NCI-H1694 (cell line): ENCODE data around the gene CDKN1C.

Experiments used
- DNase-seq: peaks from one replicate; lab custom pipeline; 2025; lab: John Stamatoyannopoulos, UW

The CDKN1C gene

GRCh38 chr11:2846470-2846869, 39.1 kb downstream of the CDKN1C start:
- DNase-seq: no peak

DNA sequence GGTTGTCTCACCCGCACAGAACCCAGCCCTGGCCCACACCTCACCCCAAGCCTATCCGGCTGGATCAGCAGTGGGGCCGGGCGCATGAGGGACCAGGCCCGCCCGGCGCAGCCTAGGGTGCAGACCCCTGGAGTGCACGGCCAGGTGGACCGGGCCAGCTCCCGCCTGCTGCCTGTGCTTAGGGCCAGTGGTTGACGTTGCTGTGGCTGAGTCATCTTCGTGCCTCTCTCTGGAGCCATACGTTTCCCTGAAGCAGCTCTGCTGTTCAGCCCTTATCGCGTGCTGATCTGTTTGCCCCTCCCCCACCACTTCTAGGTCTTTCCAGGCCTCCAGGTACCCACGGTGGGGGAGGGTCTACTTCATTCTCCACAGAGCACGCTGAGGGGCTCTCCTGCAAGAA, 39.5 kb downstream of the CDKN1C start:
- no peak for DNase-seq

GRCh38 chr11:2844996-2845395, 40.6 kb downstream of the CDKN1C start:
- no peak for DNase-seq

DNA sequence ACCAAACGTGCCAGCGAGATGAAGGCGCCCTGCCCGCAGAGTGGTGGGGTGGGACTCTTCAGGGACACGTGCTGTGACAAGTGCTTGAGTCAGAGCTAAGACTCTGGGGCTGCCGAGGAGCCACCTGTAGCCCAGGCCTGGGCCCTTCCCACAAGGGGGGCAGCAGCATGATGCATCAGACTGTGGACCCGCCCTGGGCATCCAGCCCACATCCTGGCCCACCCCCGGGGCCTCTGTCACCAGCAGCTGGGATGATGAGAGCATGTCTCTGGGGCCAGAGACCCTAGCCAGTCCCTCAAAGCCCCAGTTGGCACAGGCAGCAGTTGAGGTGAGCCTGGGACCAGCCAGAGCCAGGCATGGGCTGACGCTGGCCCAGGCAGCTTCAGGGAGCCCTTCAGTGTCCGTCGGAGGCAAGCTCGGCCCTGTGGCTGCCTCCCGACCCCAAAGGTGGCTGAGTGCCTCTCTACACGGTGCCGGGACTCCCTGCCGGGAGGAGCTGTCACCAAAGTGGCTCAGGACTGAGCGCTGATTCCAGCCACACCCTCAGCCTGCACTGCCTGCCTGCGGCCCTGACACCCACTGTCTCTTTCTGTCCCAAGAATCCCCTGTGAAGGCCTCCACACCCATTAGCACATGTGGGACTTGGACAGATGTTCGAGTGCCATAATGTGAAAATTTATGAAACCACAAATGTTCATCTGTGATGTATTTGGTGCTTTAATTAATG, 41.3 kb downstream of the CDKN1C start:
- DNase-seq: no peak

- DNase-seq: no peak
These were observed 42.0 kb downstream of the CDKN1C start for GRCh38 chr11:2843551-2843950.

DNA sequence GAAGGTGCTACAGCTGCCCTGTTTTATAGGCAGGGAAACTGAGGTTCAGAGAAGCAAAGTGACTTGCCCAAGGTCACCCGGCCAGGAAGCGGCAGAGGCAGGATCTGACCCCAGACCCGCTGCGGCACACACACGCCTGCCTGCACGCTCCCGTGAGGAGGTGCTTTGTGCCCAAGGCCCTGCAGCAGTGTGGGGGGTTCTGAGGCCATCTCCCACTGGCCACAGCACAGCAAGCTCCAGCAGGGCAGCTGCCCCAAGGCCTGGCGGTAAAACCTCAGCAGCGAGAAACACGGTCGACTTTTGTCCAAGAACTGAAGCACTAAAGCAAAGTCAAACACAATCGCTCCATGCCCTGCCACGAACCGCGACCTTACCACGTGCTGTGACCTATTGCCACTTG, 42.7 kb downstream of the CDKN1C start:
- no peak for DNase-seq

GRCh38 chr11:2841411-2842190, 44.0 kb downstream of the CDKN1C start:
- no peak for DNase-seq

DNA sequence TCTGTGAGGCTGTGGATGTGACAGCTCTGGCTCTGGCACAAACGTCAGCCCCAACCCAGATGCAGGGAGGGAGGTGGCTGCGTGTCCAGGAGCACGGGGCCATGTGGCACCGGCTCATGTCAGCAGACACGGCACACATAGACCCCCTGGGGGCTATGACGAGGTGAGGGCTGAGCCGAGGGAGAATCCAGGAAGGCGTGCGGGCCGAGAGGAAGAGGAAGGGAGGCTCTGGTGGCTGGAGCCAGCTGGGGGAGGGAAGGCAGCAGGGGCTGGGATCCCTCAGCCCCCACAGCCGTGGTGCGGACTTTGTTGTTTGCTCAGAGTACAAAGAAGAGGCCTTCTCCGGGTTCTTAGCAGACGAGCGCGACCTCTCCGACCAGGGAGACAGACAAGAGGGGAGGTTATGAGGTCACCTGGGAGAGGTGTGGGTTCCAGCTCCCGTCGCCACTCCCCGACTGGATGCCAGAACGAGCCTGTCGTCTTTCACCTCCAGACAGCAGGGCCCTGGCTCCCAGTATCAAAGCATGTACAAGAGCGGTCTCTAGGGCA, 46.1 kb downstream of the CDKN1C start:
- no peak for DNase-seq

- no peak for DNase-seq
These were observed 46.8 kb downstream of the CDKN1C start for GRCh38 chr11:2838676-2839294.

- no peak for DNase-seq
These were observed 47.5 kb downstream of the CDKN1C start for GRCh38 chr11:2838091-2838490.

DNA sequence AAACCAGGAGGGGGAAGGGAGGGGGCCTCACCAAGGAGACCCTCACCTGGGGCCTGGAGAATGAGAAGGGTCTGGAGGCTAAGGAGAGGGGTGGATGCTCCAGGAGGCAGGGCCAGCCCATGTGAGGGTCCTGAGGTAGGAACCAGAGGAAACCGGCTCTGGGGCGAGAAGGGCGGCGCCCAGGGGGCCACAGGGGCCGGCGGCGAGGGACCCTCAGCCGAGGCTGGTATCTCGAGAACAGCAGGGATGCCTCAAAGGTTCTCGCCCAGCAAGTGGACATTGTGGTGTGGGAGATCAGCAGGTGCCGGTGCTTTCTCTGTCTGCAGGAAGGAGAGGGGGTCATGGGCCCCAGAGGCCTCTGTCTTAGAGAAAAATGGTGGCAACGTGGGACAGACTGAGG, 47.9 kb downstream of the CDKN1C start:
- DNase-seq: no peak

DNA sequence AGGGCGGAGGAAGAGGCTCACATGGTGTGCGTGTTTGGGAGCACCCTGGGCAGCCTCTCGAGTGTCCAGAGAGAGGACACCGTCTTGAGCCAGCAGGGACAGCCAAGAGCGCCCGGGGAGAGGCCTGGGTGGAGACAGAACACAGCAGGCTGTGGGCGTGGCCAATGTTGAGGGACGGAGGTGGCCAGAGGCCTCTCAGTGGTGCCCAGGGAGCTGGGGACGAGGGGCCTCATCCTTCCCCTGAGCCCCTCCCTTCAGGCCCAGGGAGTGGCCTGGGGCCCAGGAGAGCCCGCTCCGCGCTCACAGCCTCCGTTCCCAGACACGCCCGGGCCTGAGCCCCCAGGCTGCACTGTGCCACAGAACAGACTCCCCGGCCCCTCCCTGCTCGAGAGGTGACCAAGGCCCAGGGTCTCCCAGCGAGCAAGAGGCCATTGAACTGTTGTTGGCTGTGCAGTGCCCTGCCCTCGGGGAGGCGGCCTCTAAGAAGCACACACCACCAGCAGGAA, 48.4 kb downstream of the CDKN1C start:
- no peak for DNase-seq

- no peak for DNase-seq
These were observed 49.1 kb downstream of the CDKN1C start for GRCh38 chr11:2836315-2837095.

DNA sequence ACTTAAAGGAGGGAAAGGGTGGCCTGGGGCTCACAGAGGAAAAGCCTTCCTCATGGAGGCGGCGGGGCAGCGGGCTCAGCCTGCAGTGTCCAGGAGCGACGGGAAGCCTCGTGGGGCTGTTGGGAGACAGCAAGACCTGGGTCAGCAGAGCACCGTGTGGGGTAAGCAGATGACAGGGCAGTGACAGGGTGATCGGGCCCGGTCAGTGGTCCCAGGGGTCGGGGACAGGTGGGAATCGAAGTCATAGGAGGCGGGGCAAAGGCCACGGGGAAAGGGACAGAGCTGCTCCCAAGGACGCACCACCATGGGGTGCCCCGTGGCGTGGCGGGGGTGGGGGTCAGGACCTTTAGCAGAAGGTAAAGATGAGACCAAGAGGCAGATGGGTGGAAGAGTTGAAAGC, 49.8 kb downstream of the CDKN1C start:
- DNase-seq: no peak

DNA sequence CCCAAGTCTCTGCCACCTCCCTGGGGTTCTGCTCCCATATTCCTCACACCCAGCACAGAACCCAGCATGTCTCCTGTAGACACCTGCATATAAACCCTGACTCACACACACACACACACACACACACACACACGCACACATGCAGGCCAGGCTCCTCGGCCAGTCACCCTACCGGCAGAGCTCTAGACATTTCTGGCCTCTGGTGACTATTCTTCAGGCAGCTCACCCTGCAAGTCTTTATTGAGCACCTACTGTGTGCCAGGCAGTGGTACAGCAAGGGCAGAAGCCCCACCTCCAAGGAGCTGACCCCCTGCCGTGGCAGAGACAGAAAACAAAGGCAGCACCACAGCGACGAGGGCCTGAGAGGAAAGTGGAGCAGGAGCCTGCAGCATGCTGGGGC, 50.3 kb downstream of the CDKN1C start:
- DNase-seq: no peak

DNA sequence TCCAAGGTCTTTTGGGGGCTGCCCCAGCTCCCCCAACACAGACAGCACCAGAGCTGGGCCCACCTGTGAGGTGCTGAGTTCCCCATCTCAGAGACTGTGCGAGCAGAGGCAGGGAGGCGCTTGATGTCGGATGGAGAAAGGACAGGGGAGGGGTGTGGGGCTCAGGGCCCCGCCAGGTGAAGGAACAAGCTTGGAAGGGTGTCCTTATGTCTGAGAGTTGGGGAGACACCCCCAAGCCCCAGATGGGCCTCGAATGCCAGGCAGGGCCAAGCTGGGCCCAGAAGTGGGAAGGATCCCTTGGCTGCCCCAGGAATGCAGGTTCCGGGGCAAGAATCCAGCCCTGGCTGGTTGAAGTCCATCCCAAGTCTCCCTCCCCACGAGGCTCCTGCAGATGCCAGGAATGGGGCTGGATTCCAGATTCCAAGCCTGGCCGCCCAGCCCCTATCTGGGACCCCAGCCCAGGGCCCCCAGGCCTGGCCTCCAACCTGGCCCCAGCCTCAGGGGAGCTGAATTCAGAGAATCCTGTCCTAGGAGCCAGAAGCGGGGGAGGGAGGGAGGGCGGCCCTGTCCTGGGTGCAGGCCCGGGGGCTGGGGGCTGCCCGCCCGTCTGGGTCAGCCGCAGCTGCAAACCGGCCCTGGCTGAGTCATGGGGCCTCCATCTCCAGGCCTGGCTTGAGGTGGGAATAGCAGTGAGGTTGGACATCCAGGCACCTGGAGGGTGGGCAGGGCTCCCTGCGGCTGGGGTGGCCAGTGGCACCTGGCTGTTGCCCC, 50.9 kb downstream of the CDKN1C start:
- no peak for DNase-seq

DNA sequence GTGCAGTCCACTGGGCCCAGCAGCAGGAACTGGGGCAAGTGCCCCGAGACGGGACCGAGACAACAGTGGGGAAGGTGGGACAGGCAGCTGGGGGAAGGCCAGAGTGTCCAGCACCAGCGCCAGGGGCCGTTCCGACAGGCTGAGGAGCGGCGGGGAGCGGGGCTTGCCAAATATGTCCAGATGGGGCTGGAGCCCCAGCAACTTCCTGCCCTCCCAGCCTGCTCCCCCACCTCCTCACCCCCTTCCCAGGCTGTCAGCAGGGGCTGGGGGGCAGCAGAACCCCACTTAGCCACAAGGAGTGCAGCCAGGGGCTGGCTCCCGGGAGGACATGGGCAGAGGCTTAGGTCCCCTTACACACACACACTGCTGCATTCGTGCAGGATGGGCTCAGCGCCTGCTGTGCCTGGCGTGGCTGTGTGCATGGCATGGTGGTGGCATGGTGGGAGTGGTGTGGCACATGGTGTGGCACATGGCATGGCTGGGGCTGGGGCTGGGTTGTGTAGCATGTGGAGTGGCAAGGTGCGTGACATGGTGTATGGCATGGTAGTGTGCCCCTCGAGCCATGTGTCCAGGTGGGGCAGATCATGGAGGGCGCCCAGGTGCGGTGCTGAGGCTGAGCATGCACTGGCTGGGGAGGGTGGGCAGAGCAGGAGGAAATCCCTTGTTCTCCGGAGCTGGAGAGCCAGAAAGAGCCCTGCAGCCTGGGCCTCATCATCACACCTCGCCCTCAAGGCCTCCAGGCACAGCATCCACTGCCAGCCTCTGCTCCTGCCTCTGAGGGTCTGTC, 51.7 kb downstream of the CDKN1C start:
- DNase-seq: no peak
